Effector memory CD4-positive, alpha-beta T cell (primary cell): ENCODE measurements around the gene OSM.

Experiments used
- DNase-seq, 3 donors: peaks; one replicate each; pipeline ENCODE4 v3.0.0-alpha.2; 2020
- H3K27ac ChIP-seq: 2 replicates; pipeline ENCODE4 v1.7.0; 2013; ENCODE audit warnings: mild to moderate bottlenecking, low read length, moderate library complexity; ENCODE audit not compliant: insufficient read depth, poor library complexity, severe bottlenecking
- H3K27me3 ChIP-seq: replicated peaks from 2 replicates; pipeline ENCODE4 v1.7.0; 2013; ENCODE audit warnings: mild to moderate bottlenecking, low read length; ENCODE audit not compliant: insufficient read depth, control insufficient read depth, poor library complexity, severe bottlenecking
- H3K36me3 ChIP-seq: 2 replicates; pipeline ENCODE4 v1.7.0; 2013; ENCODE audit warnings: mild to moderate bottlenecking, low read length, moderate library complexity; ENCODE audit not compliant: control insufficient read depth, insufficient read depth
- H3K4me1 ChIP-seq: 2 replicates; pipeline ENCODE4 v1.7.0; 2013; ENCODE audit warnings: low read length, mild to moderate bottlenecking; ENCODE audit not compliant: control insufficient read depth, insufficient read depth, poor library complexity, severe bottlenecking
- H3K4me3 ChIP-seq: 2 replicates; pipeline ENCODE4 v1.7.0; 2013; ENCODE audit warnings: low read length, low read depth, mild to moderate bottlenecking; ENCODE audit not compliant: insufficient read depth, poor library complexity, severe bottlenecking
- H3K9me3 ChIP-seq: 2 replicates; pipeline ENCODE4 v1.7.0; 2013; ENCODE audit warnings: mild to moderate bottlenecking, low read length, moderate library complexity; ENCODE audit not compliant: control insufficient read depth

Gene OSM

GRCh38 chr22:30297991-30298701 is 31.5 kb upstream of the OSM start:
- DNase-seq = no peak
- H3K36me3 ChIP-seq = peaks cover 71% of the 10 kb centered on the region
- H3K4me3 ChIP-seq = no peak overlapping the region
- H3K9me3 ChIP-seq = no peaks in the 10 kb centered on the region
- peaks cover 61% of the 10 kb centered on the region for H3K4me1 ChIP-seq
- H3K27me3 ChIP-seq = no peaks in the 10 kb centered on the region
- peak overlapping the region; percentile 49 for H3K27ac ChIP-seq

- Histone ChIP-seq H3K4me1 (peaks cover 54% of the 10 kb centered on the region), H3K4me3 (no peak overlapping the region), H3K36me3 (peaks cover 78% of the 10 kb centered on the region), H3K27me3 (no peaks in the 10 kb centered on the region), H3K27ac (peak overlapping the region; percentile 42), H3K9me3 (no peaks in the 10 kb centered on the region)
- no peak for DNase-seq
These were observed 30.8 kb upstream of the OSM start for GRCh38 chr22:30297276-30297990.

GRCh38 chr22:30296833-30297232 is 30.2 kb upstream of the OSM start:
- H3K27me3 ChIP-seq = no peaks in the 10 kb centered on the region
- no peak overlapping the region for H3K4me3 ChIP-seq
- H3K36me3 ChIP-seq = peaks cover 84% of the 10 kb centered on the region
- H3K27ac ChIP-seq = peak overlapping the region; percentile 42
- H3K4me1 ChIP-seq = peaks cover 48% of the 10 kb centered on the region
- H3K9me3 ChIP-seq = no peaks in the 10 kb centered on the region
- DNase-seq = no peak

GRCh38 chr22:30296324-30296723 is 29.7 kb upstream of the OSM start:
- Histone ChIP-seq H3K4me3 (no peak overlapping the region), H3K36me3 (peaks cover 83% of the 10 kb centered on the region), H3K9me3 (no peaks in the 10 kb centered on the region), H3K4me1 (peaks cover 43% of the 10 kb centered on the region), H3K27ac (no peak overlapping the region), H3K27me3 (no peaks in the 10 kb centered on the region)
- DNase-seq = no peak

GRCh38 chr22:30295576-30295975 is 28.9 kb upstream of the OSM start:
- peaks cover 42% of the 10 kb centered on the region for H3K4me1 ChIP-seq
- no peak for DNase-seq
- no peaks in the 10 kb centered on the region for H3K27me3 ChIP-seq
- no peaks in the 10 kb centered on the region for H3K9me3 ChIP-seq
- no peak overlapping the region for H3K4me3 ChIP-seq
- peaks cover 76% of the 10 kb centered on the region for H3K36me3 ChIP-seq
- H3K27ac ChIP-seq = peak overlapping the region; percentile 29

GRCh38 chr22:30294830-30295229 is 28.2 kb upstream of the OSM start:
- Histone ChIP-seq H3K9me3 (no peaks in the 10 kb centered on the region), H3K27me3 (no peaks in the 10 kb centered on the region), H3K27ac (no peak overlapping the region), H3K4me1 (peaks cover 47% of the 10 kb centered on the region), H3K4me3 (no peak overlapping the region), H3K36me3 (peaks cover 72% of the 10 kb centered on the region)
- no peak for DNase-seq

- no peaks in the 10 kb centered on the region for H3K27me3 ChIP-seq
- no peak overlapping the region for H3K27ac ChIP-seq
- DNase-seq = no peak
- no peak overlapping the region for H3K4me3 ChIP-seq
- H3K36me3 ChIP-seq = peaks cover 68% of the 10 kb centered on the region
- no peaks in the 10 kb centered on the region for H3K9me3 ChIP-seq
- peaks cover 44% of the 10 kb centered on the region for H3K4me1 ChIP-seq
These were observed 27.4 kb upstream of the OSM start for GRCh38 chr22:30294066-30294465.

GRCh38 chr22:30293026-30293425 is 26.4 kb upstream of the OSM start:
- no peak for DNase-seq
- H3K9me3 ChIP-seq = no peaks in the 10 kb centered on the region
- H3K36me3 ChIP-seq = peaks cover 58% of the 10 kb centered on the region
- no peak overlapping the region for H3K4me3 ChIP-seq
- H3K4me1 ChIP-seq = peaks cover 46% of the 10 kb centered on the region
- no peaks in the 10 kb centered on the region for H3K27me3 ChIP-seq
- no peak overlapping the region for H3K27ac ChIP-seq

- no peak overlapping the region for H3K27ac ChIP-seq
- H3K4me1 ChIP-seq = peaks cover 42% of the 10 kb centered on the region
- no peaks in the 10 kb centered on the region for H3K9me3 ChIP-seq
- H3K4me3 ChIP-seq = no peak overlapping the region
- no peak for DNase-seq
- H3K36me3 ChIP-seq = peaks cover 54% of the 10 kb centered on the region
- H3K27me3 ChIP-seq = no peaks in the 10 kb centered on the region
These were observed 25.7 kb upstream of the OSM start for GRCh38 chr22:30292069-30292970.
